Measurements from ENCODE around the gene INHBB. TPM values are rescaled to one million over a fixed set of nuclear protein-coding genes. Genes with fewer than 3 reads are reported as not detected.

The INHBB gene
- total RNA-seq, 1 donor from 2014 or later = not detected

- peaks cover 4% of the 10 kb centered on the region for H3K9me3 Mint-ChIP-seq
- peaks cover 41% of the 10 kb centered on the region for H3K27me3 Mint-ChIP-seq (ENCODE audit: low read depth)
- no peak overlapping the region for H3K27ac Mint-ChIP-seq
- no peaks in the 10 kb centered on the region for H3K36me3 Mint-ChIP-seq
- H3K4me3 Mint-ChIP-seq = no peak overlapping the region
- H3K4me1 Mint-ChIP-seq = peaks cover 2% of the 10 kb centered on the region
- no peak for TF ChIP-seq CTCF (IDR thresholded peaks at IDR 0.05; ENCODE audit: unreplicated experiment)
- no peak for DNase-seq (ENCODE audit: low spot score in 2 of 2, unreplicated experiment in 2 of 2)
These were observed 29.5 kb downstream of the INHBB start for GRCh38 chr2:120375251-120376020.

- Mint-ChIP-seq H3K9me3 (no peaks in the 10 kb centered on the region), H3K4me1 (peaks cover 2% of the 10 kb centered on the region), H3K27ac (no peak overlapping the region), H3K27me3 (ENCODE audit: low read depth) (peaks cover 43% of the 10 kb centered on the region), H3K4me3 (no peak overlapping the region), H3K36me3 (no peaks in the 10 kb centered on the region)
- TF ChIP-seq CTCF (IDR thresholded peaks at IDR 0.05; ENCODE audit: unreplicated experiment) = no peak
- no peak for DNase-seq (ENCODE audit: low spot score in 2 of 2, unreplicated experiment in 2 of 2)
These were observed 30.2 kb downstream of the INHBB start for GRCh38 chr2:120376101-120376500.

- Mint-ChIP-seq H3K4me1 (peaks cover 2% of the 10 kb centered on the region), H3K27ac (no peak overlapping the region), H3K9me3 (no peaks in the 10 kb centered on the region), H3K27me3 (ENCODE audit: low read depth) (peaks cover 40% of the 10 kb centered on the region), H3K36me3 (no peaks in the 10 kb centered on the region), H3K4me3 (no peak overlapping the region)
- no peak for TF ChIP-seq CTCF (IDR thresholded peaks at IDR 0.05; ENCODE audit: unreplicated experiment)
- no peak for DNase-seq (ENCODE audit: low spot score in 2 of 2, unreplicated experiment in 2 of 2)
These were observed 31.0 kb downstream of the INHBB start for GRCh38 chr2:120376679-120377640.

GRCh38 chr2:120378605-120379004 is 32.7 kb downstream of the INHBB start:
- Mint-ChIP-seq H3K4me1 (peaks cover 2% of the 10 kb centered on the region), H3K9me3 (no peaks in the 10 kb centered on the region), H3K27ac (no peak overlapping the region), H3K36me3 (no peaks in the 10 kb centered on the region), H3K27me3 (ENCODE audit: low read depth) (peaks cover 35% of the 10 kb centered on the region), H3K4me3 (no peak overlapping the region)
- no peak for TF ChIP-seq CTCF (IDR thresholded peaks at IDR 0.05; ENCODE audit: unreplicated experiment)
- DNase-seq (ENCODE audit: low spot score in 2 of 2, unreplicated experiment in 2 of 2) = no peak

- no peak overlapping the region for H3K4me3 Mint-ChIP-seq
- peaks cover 33% of the 10 kb centered on the region for H3K27me3 Mint-ChIP-seq (ENCODE audit: low read depth)
- peaks cover 2% of the 10 kb centered on the region for H3K4me1 Mint-ChIP-seq
- no peak for TF ChIP-seq CTCF (IDR thresholded peaks at IDR 0.05; ENCODE audit: unreplicated experiment)
- H3K27ac Mint-ChIP-seq = no peak overlapping the region
- H3K36me3 Mint-ChIP-seq = no peaks in the 10 kb centered on the region
- no peaks in the 10 kb centered on the region for H3K9me3 Mint-ChIP-seq
- DNase-seq (ENCODE audit: low spot score in 2 of 2, unreplicated experiment in 2 of 2) = no peak
These were observed 34.3 kb downstream of the INHBB start for GRCh38 chr2:120379916-120380893.
